Tibial nerve (tissue), 4 donors: ENCODE results near the gene CNR2.

ENCODE experiments used
- CTCF ChIP-seq, 5 experiments: fragments of 200-600 bp in 3 of 5; fragments of 450-650 bp in 2 of 5; sonication (generic) in 3 of 5; IDR thresholded peaks; one replicate each; pipeline ENCODE4 v1.5.1; 2016 to 2019; ENCODE audit warnings: antibody characterized with exemption in 5 of 5, mild to moderate bottlenecking in 3 of 5, moderate library complexity in 2 of 5
- EP300 ChIP-seq, 2 donors: sonication (generic); formaldehyde crosslinking; IDR thresholded peaks; one replicate each; pipeline ENCODE4 v1.6.1; 2017; ENCODE audit warnings: antibody characterized with exemption in 2 of 2, mild to moderate bottlenecking in 1 of 2
- POLR2A ChIP-seq, 2 donors: fragments of 450-650 bp; IDR thresholded peaks; one replicate each; pipeline ENCODE4 v1.6.1; 2017; ENCODE audit warnings: antibody characterized with exemption in 2 of 2, mild to moderate bottlenecking in 2 of 2, moderate library complexity in 2 of 2

GRCh38 chr1:23927097-23927496, 13.9 kb upstream of the CNR2 start:
- TF ChIP-seq CTCF (IDR thresholded peaks at IDR 0.05): no peak
- TF ChIP-seq EP300 (IDR thresholded peaks at IDR 0.05): no peak
- TF ChIP-seq POLR2A (IDR thresholded peaks at IDR 0.05): no peak
